Cardiac septum (tissue), 1 donor: ENCODE data around the gene CREG1. TPM values are rescaled to one million over a fixed set of nuclear protein-coding genes. Genes with fewer than 3 reads are reported as not detected.

Source experiments
- DNase-seq: peaks from one replicate; pipeline ENCODE4 v3.0.0-alpha.2; 2020; ENCODE audit warnings: low spot score
- intact Hi-C: fragments of 100-400 bp; cut with DNase I; formaldehyde crosslinking; loops from one replicate; pipeline ENCODE4 v1.14.0; 2022
- total RNA-seq: library from RNA; stranded (reverse); fragmentation: NEBNext Ultra II Directional; extraction: Animal tissue kit (Norgen Biotek cat#: 25700); gene quantifications from one replicate; pipeline ENCODE4 v1.2.1, GENCODE V29; 2021
- donor health status: DM: no; HTN: no; CAD: no.

The CREG1 gene
- total RNA-seq, 1 donor from 2014 or later, result 60.1 TPM

DNA sequence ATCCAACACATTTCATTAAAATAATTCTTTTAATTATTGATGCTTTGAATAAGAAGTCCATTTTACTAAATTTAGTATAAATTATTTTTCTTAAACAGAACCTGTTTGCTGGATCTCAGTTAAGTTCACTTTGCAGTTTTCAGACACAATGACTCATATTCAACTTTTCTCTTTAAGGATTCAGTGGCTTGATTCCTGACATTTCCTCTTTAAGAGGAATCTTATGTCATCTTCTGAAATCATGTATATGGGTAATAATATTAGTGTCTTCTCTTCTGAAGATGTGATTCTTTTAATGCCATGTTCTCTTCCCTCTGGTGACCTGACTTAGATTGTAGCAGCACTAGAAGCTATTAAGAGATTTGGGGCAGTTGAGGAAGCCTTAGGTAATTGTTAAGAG, 12.6 kb downstream of the CREG1 start:
- intact Hi-C loops, result no loop called here
- DNase-seq, result no peak

DNA sequence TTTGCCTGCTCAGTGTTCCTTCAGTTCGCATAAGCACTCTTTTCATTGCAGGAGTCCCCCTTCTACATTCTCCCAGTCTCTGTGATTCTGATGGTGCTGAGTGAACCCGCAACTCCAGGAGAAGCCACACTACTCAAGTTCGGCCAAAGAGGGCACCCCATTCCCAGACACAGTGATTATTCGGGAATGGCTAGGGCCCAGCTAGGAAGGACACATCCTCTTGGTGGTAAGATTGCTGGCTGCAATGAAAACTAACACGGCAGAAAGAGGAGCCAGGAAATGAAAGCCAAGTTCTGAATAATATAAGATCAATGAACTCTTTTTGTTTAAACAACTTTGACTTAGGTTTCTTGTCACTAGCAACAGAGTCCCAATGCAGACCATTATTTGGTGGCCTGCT, 14.9 kb downstream of the CREG1 start:
- intact Hi-C loops, result no loop called here
- no peak for DNase-seq

DNA sequence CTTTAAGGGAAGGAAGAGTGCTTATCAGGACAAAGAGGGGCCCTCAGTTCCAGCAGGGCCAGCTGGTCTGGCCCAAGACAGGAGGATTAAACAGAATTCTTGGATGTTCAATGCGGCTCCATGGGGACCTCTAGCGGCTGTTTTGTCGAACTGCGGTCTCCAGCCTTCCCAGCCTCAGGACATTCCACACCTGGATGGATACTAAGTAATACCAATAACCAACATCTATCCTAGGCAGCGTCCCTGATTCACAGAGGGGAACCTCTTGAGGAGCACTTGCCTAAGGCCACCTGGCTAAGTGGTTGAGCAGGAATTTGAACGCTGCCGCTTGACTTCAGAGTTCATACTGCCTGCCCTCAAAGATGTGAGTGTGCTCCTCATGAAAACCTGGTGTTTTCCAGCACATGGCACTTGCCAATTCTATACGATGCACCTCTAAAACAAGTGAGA, 19.7 kb downstream of the CREG1 start:
- DNase-seq, result peak; percentile 83
- intact Hi-C loops, result loop anchor here (5.0 kb wide), 3 partner anchors 132 to 467 kb away; no protein-coding TSS in a partner anchor

DNA sequence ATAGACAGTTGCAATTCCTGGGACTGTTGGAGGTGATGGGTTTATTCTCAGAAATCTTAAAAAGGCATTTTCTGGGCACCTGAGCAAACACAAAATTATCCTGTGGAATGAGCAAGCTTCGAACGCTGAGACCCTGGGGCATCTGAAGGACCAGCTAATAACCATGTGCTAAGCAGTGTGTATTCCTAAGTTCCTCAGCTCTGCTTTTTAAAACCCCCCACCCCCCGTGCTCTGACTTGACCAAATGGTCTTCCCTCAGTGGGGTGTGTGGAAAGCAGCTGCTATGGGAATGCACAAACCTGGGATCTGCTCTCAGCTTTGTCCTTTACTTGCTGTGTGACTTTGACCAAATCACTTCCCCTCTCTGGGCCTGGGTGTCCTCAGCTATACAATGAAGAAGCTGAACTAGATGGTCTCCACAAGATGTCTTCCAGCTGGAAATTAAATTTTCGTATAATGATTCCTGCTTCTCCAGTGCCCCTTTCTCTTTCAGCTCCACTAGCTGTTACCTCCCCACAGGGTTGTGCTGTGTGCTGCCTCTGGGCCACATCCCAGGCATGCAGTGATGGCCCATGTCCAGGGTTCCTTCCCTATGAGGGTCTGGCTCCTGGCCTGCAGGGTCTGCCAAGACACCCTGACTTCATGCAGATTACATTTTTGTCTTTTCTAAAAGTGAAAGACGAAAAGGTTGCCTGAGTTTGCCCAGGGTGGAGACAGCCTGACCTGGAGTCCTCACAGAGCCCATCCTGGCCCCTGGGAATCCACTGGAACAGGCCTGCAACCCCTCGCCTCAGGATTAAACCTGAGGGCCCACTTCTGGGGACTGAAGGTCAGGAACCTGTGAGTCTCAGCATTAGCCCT, 20.4 kb downstream of the CREG1 start:
- no peak for DNase-seq
- intact Hi-C loops, result loop anchor here (5.0 kb wide), 3 partner anchors 131 to 466 kb away; no protein-coding TSS in a partner anchor

DNA sequence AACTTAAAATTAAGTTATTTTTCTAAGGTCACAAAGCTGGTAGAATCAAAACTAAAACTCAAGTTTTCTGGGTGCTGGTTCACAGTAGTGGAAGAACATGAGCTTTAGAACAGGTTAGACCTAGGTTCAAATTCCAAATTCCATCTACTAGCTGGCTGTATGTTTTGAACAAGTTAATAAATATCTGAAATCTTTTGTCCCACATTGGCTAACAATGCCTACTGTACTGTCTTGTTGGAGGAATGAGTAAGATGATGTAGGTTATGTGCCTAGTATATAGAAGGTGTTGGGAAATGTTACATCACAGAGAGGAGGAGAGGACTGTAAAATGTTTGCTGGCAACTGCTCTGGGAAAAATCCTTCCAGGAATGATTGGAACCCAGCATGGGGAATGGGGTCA, 21.2 kb downstream of the CREG1 start:
- intact Hi-C loops, result loop anchor here (5.0 kb wide), 3 partner anchors 130 to 465 kb away; no protein-coding TSS in a partner anchor
- DNase-seq, result no peak

DNA sequence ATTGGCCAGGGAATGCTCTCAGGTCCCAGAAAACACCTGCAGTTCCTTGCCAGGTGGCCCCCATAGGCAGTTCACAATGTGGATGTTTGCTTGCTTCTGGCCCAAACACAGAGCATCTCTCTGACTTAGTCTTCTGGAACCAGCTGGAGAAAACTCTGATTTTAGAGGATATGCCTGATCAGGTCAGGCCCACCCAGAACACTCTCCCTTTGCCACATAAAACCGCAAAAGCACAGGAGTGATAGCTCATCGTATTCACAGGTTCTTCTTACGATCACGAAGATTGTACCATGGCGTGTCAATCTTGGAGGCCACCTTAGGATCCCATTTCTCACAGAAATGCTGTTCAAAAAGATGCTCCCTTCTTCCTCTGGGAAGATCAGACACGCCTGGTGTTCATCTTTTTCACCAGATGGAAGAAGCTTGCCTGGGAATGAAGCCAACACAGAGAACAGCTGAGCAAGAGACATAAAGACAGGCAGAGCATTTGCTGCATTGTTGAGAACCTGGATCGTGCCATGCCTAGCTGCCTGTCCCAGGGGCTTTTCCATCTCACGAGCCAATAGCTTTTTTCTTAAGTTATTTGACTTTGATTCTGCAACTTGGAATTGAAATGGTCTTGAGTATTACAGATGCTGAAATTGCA, 23.6 kb downstream of the CREG1 start:
- intact Hi-C loops, result loop anchor here (5.0 kb wide), 3 partner anchors 128 to 463 kb away; no protein-coding TSS in a partner anchor
- no peak for DNase-seq

DNA sequence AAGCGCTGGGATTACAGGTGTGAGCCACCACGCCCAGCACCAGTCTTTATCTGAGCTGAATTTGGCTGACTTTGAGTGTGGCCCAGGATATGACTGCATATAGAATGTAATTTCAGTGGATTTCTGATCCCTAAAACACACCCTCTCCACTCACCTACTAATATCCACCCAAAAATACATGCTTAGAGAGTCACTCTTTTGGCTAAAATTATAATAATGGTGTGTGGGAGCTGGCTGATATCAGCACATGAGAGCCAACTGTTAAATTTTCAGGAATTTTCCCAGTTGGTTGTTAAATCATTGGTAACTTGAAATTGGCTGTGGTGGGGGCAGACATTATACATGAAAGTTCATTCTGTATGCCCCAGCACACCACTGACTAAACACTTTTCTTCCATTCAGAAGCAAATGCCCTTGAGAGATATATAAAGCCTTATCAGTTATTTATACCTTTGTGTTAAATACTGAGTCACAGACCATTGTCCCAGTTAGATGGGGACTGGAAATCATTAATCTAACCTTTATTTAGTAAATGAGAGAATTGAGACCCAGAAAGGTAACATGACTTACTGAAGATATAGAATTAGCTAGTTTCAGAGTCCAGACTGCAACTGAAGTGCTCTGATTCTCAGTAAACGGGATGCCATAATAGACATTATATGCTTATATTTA, 25.4 kb downstream of the CREG1 start:
- intact Hi-C loops, result no loop called here
- DNase-seq, result no peak

DNA sequence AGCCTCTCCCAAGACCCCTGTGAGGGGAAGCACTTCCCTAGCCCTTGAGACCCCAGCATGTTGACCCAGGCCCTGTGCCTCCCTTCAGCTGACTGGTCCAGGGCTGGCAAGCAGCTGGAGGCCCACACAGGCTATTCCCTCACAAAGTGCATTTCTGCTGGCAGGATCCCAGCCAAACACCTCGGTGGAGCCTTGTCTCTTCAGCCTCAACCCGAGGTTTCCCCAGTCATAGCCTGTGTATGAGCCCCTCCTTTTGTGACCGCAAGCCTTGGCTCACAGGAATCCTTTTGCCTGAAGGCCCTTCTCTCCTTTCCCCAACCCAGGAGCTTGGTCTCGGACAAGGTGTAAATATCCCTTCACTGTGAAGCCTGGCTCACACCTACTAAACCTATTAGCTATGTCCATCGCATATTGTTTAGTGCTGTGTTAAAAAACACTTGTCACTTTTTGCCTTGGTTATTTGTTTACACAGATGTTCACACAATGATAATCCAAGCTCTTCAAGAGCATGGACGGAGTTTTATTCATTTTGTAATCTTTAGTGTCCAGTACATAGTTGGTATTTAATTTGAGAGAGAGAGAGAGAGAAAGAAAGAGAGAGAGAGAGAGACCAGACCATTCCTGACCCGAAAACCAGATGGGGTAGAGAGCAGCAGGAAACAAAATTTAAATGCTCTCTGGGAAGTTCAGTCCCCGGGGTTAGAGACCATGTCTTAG, 26.7 kb downstream of the CREG1 start:
- intact Hi-C loops, result no loop called here
- no peak for DNase-seq

DNA sequence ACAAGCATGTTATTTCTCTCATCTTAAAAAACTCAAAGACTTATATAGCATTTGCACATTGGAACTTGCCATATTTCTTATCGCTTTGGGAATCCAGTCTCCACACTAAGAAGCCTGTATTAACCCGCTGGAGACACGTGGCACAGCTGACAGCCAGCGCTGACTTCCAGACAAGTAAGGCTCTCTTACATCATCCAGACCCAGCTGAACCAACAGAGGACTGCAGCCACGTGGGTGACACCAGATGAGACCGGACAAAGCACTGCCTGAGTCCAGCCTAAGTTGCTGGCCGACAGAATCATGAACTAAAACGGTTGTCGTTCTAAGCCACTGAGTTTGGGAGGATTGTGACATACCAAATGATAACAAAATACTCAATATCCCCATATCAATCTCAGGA, 28.9 kb downstream of the CREG1 start:
- intact Hi-C loops, result no loop called here
- no peak for DNase-seq

DNA sequence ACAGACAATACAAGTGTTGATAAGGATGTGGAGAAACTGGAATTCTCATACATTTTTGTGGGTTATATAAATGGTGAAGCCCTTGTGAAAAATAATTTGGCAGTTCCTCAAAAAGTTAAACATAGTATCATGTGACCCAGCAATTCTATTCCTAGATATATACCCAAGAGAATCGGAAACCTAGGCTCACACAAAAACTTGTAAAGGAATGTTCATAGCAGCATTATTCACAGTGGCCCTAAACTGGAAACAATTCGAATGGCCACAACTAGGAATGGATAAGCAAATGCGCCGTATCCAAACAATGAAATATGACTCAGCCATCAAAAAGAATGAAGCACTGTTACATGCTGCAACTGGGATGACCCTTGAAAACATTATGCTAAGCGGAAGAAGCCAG, 31.3 kb downstream of the CREG1 start:
- no peak for DNase-seq
- intact Hi-C loops, result no loop called here

DNA sequence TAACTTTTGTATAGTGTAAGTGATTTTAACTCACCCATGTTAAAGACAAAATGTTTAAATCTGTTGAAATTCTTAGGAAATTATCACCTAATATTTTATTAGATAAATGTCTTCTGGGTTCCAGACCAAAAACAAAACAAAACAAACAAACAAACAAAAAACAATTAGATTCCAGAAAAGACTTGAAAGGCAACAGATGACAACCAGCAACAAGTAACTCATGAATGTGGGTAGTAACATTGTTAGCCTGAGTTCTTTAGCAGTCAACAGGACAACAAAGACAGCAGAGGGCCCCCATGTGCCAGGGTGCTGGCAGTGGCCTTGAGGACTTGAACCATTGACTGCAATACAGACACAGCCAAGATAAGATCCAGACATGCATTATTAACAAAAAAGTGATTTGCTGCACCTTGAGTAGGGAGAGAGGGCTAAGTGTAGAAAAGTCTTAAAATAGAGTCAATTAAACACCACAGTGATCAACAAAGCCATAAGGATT, 32.8 kb downstream of the CREG1 start:
- intact Hi-C loops, result no loop called here
- DNase-seq, result no peak

DNA sequence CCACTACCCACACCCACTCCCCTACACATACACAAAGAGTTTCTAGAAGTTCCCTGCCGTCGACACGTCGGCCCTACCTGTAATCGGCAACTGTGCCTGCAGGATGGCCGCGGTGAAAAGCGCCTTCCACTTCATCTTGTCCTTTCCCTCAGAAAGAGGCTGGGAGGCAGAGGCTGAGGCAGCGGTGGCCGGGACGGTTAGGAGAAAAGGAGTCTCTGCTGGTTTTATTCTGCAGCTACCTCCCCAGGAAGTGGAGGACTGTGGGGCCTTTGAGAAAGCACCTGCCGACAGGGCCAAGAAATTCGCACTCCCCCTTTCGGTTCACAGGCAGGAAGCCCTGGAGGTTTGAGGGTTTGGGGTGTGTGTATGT, 35.2 kb downstream of the CREG1 start, which contains the start of gene CD247:
Gene CD247, minus strand, starts transcription at position 199 of the 370 bp plus-strand sequence. Its CDS starts 64 bp downstream, at position 135.
- DNase-seq, result no peak
- intact Hi-C loops, result no loop called here

DNA sequence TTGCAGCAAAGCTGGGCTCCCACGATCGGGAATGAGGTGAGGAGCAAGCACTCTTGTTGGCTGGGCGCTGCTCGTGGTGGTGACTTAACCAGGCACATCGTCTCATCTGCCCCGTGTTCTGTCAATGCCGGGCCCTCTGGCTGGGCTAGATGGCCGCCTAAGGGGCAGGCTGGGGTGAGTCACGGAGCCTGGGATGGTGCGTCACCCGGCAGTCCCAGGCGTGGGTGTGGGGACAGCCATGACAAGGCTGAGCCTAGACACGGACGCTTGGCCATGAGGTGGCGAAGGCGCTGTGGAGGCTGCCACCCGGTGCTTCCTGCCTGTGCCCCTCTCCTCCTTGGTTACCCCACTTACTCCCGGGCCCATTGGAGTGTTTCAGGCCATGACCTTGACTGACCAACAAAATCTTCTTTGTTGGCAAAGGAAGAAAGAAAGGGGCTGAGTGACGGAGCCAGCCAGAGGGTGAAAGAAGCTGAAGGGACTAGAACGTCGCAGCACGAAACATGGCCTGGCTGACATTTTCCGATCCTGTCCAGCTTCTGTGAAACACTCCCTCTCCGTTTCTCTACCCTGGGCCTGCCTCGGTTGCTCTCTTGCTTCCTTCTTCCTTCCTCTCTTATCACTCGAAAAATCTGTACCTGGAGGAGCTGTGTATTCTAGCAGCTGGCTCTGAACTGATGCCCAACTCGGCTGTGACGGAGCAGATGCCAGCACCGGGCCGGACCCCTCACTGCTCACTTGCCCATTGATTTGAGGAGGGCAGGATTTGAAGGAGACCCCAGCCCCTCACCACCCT, 35.8 kb downstream of the CREG1 start:
- no peak for DNase-seq
- intact Hi-C loops, result no loop called here

DNA sequence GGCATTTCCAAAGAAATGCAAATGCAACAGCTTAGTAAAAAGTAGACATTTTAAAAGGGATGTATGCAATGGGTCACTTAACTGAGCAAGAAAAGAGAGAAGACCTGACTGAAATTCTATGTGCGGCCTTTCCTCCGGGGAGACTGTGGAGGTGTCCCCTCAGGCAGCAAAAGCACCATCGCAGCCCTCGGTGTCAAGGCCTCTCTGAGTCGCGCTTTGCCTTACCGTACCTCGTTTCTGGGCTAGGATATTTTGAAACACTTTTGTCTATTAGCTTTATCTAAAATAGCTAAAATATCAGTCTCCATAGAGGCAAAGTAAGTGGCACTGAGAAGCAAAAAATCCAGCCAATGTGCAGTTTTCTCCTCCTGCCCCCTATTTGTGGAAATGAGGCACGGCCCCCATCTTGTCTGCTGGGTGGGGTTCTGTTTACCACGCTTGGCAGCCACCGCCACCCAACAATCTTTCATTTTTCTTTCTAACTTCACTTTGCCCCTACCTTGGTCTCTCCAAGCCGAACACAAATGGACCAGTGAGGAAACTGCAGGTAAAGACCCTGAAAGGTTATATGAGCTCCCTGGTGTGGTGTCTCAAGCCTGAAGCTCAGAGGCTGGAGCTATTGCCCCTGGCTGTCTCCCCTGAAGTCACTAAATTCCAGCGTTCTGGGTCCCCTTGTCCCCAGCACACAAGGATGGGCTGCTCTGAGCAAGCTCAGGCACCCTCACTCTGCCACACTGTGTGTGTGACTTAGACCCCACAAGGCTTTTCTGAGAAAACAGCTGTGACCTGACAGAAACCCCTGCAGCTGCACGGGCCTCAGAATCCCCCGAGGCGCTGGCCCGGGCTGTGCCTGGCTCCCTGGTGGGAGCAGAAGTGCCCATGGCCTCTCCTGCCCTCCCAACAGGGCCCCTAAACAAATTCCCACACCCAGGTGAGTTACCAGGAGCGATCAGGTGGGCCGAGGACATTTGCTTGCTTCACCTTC, 36.9 kb downstream of the CREG1 start:
- intact Hi-C loops, result no loop called here
- DNase-seq, result no peak

DNA sequence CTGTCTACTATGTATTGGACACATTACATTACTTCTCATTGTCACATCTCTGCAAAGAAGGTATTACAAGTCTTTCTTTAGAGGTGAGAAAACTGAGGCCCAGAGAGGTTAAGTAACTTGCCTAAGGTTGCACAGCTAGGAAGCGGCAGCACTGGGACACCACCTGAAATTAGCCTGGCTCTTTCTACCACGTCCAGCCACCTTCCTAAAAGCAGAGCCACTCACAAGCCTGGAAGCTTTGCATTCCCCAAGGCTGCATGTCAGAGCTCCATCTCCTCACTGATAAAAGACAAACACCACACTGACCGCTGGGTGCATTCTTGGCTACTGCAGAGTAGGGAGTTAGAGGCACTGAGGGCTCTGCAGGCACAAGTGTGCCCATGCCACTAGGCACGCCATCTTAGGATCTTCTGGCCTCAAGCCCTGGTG, 37.7 kb downstream of the CREG1 start:
- intact Hi-C loops, result no loop called here
- no peak for DNase-seq

DNA sequence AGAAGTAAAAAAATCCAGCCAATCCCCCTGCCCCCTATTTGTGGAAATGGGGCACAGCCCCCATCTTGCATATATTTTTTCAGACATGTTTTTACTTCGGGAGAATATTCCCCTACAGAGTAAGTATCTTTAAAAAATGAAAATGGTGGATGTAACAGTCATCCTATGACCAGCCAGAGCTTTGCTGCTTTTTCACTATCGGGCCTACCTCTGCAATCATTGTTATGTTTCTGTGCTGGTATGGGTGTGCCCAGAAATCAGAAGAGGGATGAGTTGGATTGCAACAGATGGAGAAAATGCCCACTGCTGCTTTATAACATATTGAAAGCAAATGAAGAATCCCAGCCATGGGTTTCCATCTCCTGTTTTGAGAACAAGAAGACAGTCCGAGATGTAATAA, 38.1 kb downstream of the CREG1 start:
- DNase-seq, result no peak
- intact Hi-C loops, result no loop called here

DNA sequence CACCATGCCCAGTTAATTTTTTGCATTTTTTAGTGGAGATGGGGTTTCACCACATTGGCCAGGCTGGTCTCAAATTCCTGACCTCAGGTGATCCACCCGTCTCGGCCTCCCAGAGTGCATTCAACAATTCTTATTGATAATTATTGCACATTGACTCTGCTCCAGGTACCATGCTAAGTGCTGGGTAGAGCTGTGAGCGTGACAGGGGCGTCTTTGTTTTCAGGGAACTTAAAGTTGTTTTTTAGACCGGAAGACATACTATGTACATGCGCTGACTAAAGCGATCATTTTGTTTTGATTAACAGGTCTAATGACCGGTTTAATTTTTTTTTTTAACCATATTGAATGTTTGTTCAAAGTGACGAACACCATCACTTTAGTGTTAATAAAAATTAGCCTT, 39.3 kb downstream of the CREG1 start:
- intact Hi-C loops, result no loop called here
- no peak for DNase-seq
